Activated CD4-positive, alpha-beta T cell treated with anti-CD3 and anti-CD28 coated beads, Interleukin-2, amount 50 U/mL, for 48 hours (primary cell): ENCODE measurements around the gene SDF2.
A peak's percentile ranks its signal among the peaks of the same experiment; 100 is the strongest.

Experiments
- DNase-seq, 2 experiments: peaks; one replicate each; pipeline ENCODE4 v3.0.0-alpha.2; 2020

Gene SDF2, protein sequence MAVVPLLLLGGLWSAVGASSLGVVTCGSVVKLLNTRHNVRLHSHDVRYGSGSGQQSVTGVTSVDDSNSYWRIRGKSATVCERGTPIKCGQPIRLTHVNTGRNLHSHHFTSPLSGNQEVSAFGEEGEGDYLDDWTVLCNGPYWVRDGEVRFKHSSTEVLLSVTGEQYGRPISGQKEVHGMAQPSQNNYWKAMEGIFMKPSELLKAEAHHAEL

DNA sequence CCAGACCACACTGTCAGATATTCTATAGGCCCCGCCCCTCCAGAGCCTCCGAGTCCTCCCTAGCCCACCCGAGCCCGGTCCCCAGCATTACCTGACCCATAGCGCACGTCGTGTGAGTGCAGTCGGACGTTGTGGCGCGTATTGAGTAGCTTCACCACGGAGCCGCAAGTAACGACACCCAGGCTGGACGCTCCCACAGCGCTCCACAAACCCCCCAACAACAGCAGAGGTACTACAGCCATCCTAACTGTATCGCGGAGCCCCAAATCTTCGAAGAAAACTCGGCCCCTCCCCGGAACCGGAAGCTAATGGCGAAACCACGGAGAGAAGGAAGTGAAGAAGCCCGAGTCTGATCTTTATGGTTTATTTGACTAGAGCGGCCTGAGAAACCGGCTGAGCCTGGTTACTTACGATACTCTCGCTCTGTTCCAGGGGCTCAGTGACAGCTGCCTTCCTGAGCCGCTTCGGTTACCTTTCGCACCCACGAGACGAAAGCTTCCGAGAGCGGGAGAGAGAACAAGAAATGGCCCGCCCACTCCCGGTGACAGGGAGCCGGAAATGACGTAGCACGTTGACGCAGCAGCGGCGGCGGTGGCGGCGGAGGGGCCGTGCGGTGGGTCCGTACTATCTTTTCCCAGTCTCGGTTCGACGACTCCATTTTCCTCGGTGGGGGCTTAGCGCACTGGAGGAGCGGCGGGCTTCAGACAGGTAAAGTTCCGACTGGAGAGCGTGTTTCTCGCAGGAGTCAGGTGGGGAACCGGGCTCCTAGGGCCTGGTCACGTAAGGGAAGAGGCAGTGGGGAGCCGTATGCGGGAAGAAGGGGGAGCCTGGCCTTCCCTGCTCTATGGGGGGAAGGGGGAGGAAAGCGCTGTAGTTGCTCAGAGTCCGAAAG is at the start of gene SDF2, which contains the start of gene SUPT6H:
TSS of gene SDF2 (minus strand) at position 272 of the 892 bp plus-strand sequence. CDS start at position 242, 30 bp downstream.
TSS of gene SUPT6H (plus strand) at position 571 of the 892 bp plus-strand sequence. CDS start 11,197 bp downstream, outside the sequence.
- peak; percentile 97 to 98 for DNase-seq

DNA sequence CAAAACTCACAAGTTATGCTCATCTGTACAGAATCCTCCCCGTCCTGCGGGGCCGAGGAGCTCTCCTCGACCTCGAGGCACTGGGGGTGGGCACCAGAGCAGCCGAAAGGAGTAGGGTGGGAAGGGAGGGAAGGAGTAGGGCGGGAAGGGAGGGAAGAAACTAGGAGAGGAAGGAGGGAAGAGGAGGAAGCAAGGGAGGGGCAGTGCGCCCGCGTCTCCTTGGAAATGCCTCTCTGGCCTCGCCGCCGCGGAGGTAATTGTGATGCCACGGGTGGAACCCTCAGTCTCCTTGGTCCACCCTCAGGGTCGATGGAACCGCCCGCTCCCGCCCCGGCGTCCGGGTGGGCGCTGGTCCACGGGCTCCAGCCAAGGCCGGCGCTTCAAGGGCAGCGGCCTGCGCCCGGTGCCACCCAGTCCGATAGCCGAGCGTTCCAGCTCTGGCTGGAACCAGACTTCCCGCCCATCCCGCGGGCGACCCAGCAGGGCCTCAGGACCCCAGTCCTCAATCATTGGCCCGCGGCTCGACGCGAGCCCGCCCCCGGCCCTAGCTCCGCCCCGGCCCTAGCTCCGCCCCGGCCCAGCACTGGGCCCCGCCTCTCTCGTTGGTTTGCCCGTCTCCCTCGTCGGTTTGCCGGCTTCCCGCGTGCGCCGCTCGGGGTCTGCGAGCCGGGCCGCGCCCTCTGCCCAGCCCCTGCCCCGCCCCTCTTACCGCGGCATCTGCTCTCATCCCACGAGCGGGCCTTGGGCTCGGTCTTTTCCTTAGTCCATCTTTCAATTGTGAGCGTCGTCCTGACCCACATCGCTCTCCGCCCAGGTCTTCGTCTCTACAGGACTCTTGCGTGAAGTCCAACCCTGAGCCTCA is 49.4 kb upstream of the SDF2 start:
- DNase-seq, result peak; percentile 93 to 95

DNA sequence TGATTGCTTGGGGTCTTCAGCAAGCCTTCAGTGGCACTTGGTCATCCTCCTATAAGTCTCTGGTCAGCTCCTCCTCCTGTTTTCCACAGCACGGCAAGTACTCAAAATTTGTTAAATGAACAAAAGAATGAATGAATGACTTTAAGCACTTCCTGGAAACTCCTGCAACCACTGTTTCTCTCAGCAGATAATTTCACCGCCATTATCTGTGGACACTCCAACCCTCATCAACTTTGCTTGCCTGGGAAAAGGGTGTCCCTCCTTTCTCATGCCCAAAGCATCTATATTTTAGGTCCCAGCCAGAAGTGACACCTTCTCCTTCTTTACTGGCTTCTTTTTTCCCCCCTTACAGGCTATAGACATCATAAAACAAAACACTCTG is 45.6 kb upstream of the SDF2 start:
- DNase-seq, result no peak

DNA sequence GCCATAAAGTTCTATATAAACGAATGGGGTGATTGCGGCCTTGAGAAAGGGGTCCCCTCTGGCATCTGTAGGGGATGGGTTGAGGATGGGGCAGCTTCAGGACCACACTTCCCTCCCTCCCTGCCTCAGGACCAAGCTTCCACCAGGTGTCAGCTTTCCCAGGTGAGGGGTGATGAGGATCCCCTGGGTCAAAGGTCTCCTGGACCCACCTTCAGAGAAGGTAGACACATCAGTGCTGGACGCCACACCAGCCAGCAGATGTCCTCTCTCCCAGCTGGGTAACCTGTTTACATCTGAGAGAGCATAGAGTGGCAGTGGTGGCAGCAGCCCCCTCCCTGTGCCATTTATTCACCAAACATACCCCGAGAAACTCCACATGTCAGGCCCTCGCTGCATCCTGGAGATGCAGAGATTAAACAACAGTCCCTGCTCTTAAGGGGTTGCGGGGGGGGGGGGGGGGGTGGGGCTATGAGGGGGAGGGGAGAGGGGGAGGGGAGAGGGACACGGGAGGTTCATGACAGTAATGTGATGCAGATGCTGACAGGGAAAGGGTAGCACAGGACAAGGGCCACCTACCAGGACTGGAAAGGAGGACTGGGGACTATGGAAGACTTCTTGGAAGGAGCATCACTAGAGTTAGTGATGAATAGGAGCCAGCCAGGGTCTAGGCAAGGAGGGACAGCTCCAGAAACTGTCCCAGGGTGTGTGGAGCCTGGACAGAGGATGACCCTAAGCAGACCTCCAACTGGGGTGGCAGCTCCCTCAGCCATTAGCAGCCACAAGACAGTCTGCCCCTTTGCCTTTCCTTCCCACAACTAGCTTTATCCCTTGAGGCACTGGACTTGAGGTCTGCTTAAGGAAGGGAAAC is 45.0 kb upstream of the SDF2 start:
- DNase-seq, result no peak

- no peak for DNase-seq
Measured at GRCh38 chr17:28705728-28706334, 44.1 kb upstream of the SDF2 start.

- no peak for DNase-seq
Measured at GRCh38 chr17:28705074-28705659, 43.5 kb upstream of the SDF2 start.

- DNase-seq, result no peak
Measured at GRCh38 chr17:28704219-28704858, 42.6 kb upstream of the SDF2 start.

DNA sequence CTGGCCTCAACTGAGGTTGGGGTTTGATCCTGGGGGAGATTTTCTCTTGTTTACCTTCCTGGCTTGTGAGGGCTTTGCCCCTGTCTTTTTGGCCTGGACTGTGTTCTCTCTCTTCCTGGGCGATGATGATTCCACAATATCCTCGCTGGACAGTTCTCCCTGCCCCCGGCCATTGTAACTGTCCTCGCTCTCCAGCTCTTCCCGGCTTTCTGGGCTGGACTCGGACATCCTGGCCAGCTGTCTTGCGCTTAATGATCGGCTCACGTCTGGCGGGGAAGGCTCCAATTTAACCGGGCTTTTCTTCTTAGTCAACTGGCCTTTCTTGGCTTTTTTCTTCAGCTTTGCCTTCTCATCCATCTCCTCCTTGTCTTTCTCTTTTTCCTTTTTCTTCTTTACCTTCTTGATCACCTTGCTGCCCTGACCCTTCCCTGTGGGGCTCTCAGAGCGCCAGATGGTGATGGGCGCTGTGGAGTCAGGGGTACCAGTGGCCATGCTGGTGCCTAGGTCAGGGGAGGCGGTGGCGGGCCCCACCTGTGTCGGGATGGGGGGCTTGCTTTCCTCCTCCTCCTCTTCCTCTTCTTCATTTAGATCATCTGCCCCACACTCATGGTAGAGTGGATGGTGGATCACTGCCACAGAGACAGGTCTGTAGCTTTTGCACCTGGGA is 42.0 kb upstream of the SDF2 start:
- no peak for DNase-seq

DNA sequence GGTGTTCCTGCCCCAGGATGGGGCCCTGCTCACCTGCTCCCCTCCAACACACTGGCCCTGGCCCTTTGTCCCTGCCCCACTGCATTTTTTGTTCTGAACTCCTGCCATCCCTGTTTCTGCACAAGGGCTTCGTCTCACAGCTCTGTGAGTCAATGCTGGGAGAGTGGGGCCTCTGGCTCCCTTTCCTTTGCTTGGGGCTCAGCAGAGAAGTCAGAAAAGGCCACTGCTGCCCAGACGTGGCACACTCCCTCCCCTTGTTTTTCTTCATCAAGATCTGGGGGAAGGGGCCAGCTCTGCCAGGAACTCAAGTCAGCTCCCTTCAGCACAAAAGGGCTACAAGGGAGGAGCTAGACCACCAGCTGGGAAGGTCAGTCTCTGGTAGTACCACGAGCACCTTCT is 41.0 kb upstream of the SDF2 start:
- no peak for DNase-seq

DNA sequence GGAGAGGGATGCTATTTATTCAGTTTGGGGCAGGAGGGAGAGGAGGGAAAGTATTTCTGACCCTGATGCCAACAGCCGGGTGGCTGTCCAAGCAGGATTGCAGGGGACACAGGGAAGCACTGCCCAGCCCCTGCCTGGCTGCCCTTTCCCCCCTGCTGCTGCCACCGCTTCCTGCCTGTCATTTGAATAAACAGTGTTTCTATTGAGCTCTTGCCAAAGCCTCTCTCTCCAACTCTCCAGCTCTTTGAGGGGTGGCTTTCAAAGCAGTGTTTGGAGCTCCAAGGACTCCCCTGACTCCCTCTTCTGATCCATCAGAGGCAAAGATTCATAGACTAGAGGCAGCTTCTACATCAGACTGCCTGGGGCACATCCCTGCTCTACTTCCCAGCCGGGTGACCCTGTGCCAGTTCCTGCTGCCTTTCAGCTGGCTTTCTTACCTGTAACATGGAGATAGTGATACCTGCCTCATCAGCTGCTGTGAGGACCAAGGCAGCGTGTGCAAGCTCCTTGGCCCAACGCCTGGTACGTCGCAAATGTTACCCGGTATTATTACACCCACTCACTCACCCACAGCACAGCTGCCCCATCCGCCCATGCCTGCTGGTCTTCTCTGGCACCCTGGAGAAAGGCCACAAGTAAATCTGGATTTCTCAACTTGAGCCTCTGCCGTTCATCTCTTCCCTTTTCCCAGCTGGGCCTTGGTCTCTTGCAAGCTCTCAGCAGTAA is 40.5 kb upstream of the SDF2 start:
- no peak for DNase-seq

GRCh38 chr17:28700830-28701492 is 39.3 kb upstream of the SDF2 start:
- DNase-seq, result no peak

- DNase-seq, result no peak
Measured at GRCh38 chr17:28700278-28700677, 38.6 kb upstream of the SDF2 start.

DNA sequence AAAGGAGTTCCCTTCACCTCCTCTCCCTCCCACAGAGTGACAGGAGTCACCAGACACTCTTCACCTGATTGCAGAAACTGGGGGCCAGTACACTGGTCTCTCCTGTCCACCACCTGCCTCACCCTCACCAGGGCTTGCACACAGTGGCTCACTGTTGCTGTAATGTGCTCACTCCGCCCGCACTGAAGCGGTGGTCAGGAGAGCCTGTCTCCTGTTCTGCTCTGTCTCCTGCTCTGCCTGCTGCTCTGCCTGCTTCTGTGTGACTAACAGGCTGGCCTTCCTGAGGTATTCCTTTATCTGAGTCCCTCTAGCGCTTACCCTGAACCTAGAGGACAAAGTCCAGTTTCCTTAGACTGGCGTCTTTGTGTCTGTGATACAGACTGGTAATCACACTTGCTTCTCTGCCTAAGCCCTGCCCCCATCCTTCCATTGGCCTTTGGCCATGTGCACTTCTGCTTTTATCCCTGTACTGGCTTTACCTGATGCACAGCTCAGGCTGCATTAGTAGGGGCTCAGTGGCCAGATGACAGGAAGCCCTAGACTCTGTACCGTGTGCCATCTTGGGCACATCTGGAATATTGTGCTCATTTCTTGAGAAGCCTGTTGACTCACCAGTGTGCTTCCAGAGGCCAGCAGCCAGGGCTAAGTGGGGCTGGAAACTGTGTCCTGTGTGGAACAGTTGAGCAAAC is 36.7 kb upstream of the SDF2 start:
- peak in 1 of 2 experiments; percentile 20 for DNase-seq

- no peak for DNase-seq
Measured at GRCh38 chr17:28693869-28694268, 32.2 kb upstream of the SDF2 start.

- no peak for DNase-seq
Measured at GRCh38 chr17:28689011-28689410, 27.3 kb upstream of the SDF2 start.

DNA sequence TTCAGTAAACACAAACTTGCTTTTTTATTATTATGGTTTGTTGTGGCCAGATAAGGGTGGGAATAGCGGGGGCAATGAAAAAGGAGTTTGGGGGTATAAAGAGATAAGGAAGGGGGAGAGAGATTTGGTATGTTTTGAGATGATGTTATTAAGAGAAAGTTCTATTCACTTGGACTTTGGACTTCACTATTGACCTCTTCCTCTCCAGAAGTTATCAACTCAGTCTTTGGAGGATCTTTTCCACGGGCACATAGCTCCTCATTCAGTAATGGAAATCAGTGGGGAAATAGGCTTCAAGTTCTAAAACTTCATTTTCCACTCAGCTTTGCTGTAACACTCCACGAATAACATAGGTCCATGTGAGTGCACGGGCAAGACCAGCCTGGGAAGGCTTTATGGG is 26.8 kb upstream of the SDF2 start:
- no peak for DNase-seq

GRCh38 chr17:28686296-28686695 is 24.6 kb upstream of the SDF2 start:
- no peak for DNase-seq

GRCh38 chr17:28685366-28685765 is 23.7 kb upstream of the SDF2 start:
- no peak for DNase-seq
